Heart left ventricle (tissue), 16 donors: ENCODE data around the gene FAHD2A. TPM values are rescaled to one million over a fixed set of nuclear protein-coding genes. Genes with fewer than 3 reads are reported as not detected.
"Not testable (repeated sequence)": the region's sequence is repeated elsewhere in the genome, so short reads cannot be mapped to it uniquely, and the experiment has no call there.

ENCODE experiments used
- ATAC-seq, 4 donors: fragments of 200-7000 bp; cut with Tn5 transposase; one replicate each; pipeline ENCODE4 v1.9.1; 2020 to 2022; ENCODE audit warnings: moderate library complexity in 4 of 4, mild to moderate bottlenecking in 3 of 4, moderate number of reproducible peaks in 1 of 4
- DNase-seq, 5 donors: peaks; one replicate each; pipeline ENCODE4 v3.0.0-alpha.2; 2020
- H3K27ac ChIP-seq, 12 donors: fragments of 200-600 bp; sonication (generic) in 4 of 12; one replicate each; pipeline versions ENCODE4 v1.5.0 to v1.8.0; 2016 to 2022; ENCODE audit warnings: mild to moderate bottlenecking in 2 of 12
- H3K27me3 ChIP-seq, 9 donors: fragments of 200-600 bp; sonication (generic) in 2 of 9; one replicate each; pipeline versions ENCODE4 v1.5.1 to v1.8.0; 2016 to 2022; ENCODE audit warnings: mild to moderate bottlenecking in 3 of 9
- H3K36me3 ChIP-seq, 9 donors: fragments of 200-600 bp; sonication (generic) in 2 of 9; one replicate each; pipeline versions ENCODE4 v1.5.0 to v1.8.0; 2018 to 2022; ENCODE audit warnings: mild to moderate bottlenecking in 2 of 9
- H3K4me1 ChIP-seq, 12 donors: fragments of 200-600 bp; sonication (generic) in 4 of 12; one replicate each; pipeline versions ENCODE4 v1.5.0 to v1.8.0; 2016 to 2022; ENCODE audit warnings: mild to moderate bottlenecking in 3 of 12
- H3K4me3 ChIP-seq, 12 donors: fragments of 200-600 bp; sonication (generic) in 4 of 12; one replicate each; pipeline versions ENCODE4 v1.5.0 to v1.8.0; 2017 to 2022; ENCODE audit warnings: mild to moderate bottlenecking in 9 of 12, moderate library complexity in 4 of 12
- H3K9me3 ChIP-seq, 12 donors: fragments of 200-600 bp; sonication (generic) in 4 of 12; one replicate each; pipeline versions ENCODE4 v1.5.0 to v1.8.0; 2016 to 2022; ENCODE audit warnings: mild to moderate bottlenecking in 1 of 12
- WGBS, 4 donors: extraction: QIAGEN DNeasy Blood & Tissue Kit in 2 of 4; methylation state at CpG; one replicate each; pipeline versions ENCODE4 v1.1.5 to v1.1.7; 2013 to 2018; 5-methylcytosine and 5-hydroxymethylcytosine counted together
- intact Hi-C, 10 donors: fragments of 100-400 bp; cut with DNase I; formaldehyde crosslinking; loops; one replicate each; pipeline versions ENCODE4 v1.11.1 to v1.14.2; 2022
- polyA plus RNA-seq, 2 donors: library from polyadenylated mRNA; stranded (reverse); fragments of 200-250 nt; gene quantifications; one replicate each; pipeline ENCODE4 v1.2.3, GENCODE V29; 2013
- total RNA-seq, 9 donors: library from RNA; depleted of rRNA in 2 of 9; stranded (reverse); fragments of >200 nt in 2 of 9; fragmentation: NEBNext Ultra II Directional in 3 of 9; extraction: Animal tissue kit (Norgen Biotek cat#: 25700) in 3 of 9; gene quantifications; one replicate each; pipeline versions ENCODE4 v1.1.0 to v1.2.4, GENCODE V29; 2016 to 2023
- TF ChIP-seq, protein P1 (sequence below), 12 donors: fragments of 200-600 bp; sonication (generic) in 4 of 12; IDR thresholded peaks; one replicate each; pipeline versions ENCODE4 v1.5.0 to v1.8.0; 2018 to 2022; ENCODE audit warnings: antibody characterized with exemption in 12 of 12, mild to moderate bottlenecking in 5 of 12
- donor health status: ischemic (EF 13 %, LVEDD 7.1; RV severe dilation, severe dysfunction).
- donor health status: healthy with polysubstance abuse.
- donor health status: DM: no; HTN: yes; CAD: no.
- donor health status: DM: no; HTN: no; CAD: no.
- donor health status: ischemic (EF 25% LVEDD 6.9; RV normal size, moderate dysfunction).
- donor health status: ischemic (EF 25% LVEDD 5.7; RV mildly dilated, moderate dysfunction).
- donor health status: healthy.
- donor health status: DM: yes; HTN: yes; CAD: no.
- donor health status: ischemic (EF 35%, LVEDD 5.7; RV mildly dilated, moderate dysfunction).
- donor health status: nonischemic (EF 11% LVEDD 7.7; RV severe dilation, severe dysfunction).
- donor health status: DM: yes; HTN: yes; CAD: no.
- donor health status: PGD.
- donor health status: ischemic (EF 29% LVEDD 5.4; RV normal size, mild dysfunction).
- donor health status: nonischemic (EF 23%, LVEDD 6.1; RV moderate dilation, normal function).

FAHD2A gene
- total and polyA plus RNA-seq, 11 donors, result 26.2 to 51.7 (median 34.6) TPM

DNA sequence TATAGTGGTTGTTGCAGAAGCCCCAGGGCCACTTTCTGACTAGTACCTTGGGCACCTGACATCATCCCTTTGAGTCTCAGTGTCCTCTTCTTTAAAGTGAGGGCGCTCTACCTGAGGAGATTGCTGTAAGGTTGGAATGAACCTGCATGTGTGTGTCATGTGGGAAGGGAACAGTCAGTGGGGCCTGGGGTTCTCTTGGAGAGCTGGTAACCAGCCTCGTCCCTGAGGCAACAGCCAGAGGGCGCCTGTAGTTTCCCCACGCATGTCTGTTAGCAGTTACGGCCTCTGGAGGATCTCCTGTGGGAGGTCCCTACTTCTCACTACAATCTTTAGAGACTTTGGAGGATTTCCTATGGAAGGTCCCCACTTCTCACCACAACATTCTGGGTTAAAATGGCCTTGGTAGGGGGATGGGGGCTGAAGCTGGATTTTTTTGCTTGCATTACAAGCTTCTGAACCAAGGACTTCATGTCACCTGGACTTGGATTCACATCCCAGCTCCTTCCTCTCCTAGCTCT, 755 bp downstream of the FAHD2A start:
- H3K27ac ChIP-seq, result peak overlapping the region in 11 of 12 donors; percentile 65 to 89 (median 85)
- peak overlapping the region; percentile 73 to 98 (median 92) for H3K4me3 ChIP-seq
- H3K9me3 ChIP-seq, H3K27me3 ChIP-seq, DNase-seq: not testable (repeated sequence)
- intact Hi-C loops, result loop anchor here in 6 of 10 donors (2.0 to 5.0 kb wide), 5 partner anchors 56 to 324 kb away; partner anchors contain the start of gene ZNF2 (in 2 of the 6)
- peaks cover 0 to 24% (median 14%) of the 10 kb centered on the region in 12 donors for H3K4me1 ChIP-seq
- H3K36me3 ChIP-seq, result peaks cover 0 to 13% (median 5%) of the 10 kb centered on the region in 9 donors
- WGBS, 4 donors, result 0 to 4% (median 4%) methylated on average over 3 to 5 of the region's 5 CpGs
- ATAC-seq, result peak; percentile 33 to 76 (median 54)
- TF ChIP-seq, protein P1, sequence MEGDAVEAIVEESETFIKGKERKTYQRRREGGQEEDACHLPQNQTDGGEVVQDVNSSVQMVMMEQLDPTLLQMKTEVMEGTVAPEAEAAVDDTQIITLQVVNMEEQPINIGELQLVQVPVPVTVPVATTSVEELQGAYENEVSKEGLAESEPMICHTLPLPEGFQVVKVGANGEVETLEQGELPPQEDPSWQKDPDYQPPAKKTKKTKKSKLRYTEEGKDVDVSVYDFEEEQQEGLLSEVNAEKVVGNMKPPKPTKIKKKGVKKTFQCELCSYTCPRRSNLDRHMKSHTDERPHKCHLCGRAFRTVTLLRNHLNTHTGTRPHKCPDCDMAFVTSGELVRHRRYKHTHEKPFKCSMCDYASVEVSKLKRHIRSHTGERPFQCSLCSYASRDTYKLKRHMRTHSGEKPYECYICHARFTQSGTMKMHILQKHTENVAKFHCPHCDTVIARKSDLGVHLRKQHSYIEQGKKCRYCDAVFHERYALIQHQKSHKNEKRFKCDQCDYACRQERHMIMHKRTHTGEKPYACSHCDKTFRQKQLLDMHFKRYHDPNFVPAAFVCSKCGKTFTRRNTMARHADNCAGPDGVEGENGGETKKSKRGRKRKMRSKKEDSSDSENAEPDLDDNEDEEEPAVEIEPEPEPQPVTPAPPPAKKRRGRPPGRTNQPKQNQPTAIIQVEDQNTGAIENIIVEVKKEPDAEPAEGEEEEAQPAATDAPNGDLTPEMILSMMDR (IDR thresholded peaks at IDR 0.05), result peak in 11 of 12 donors; percentile 15 to 56 (median 42)

GRCh38 chr2:95403824-95404223, 1.3 kb downstream of the FAHD2A start:
- Histone ChIP-seq H3K36me3 (peaks cover 0 to 18% (median 5%) of the 10 kb centered on the region in 9 donors), H3K4me3 (peak overlapping the region in 6 of 12 donors; percentile 89 to 98 (median 94)), H3K4me1 (peaks cover 0 to 24% (median 14%) of the 10 kb centered on the region in 12 donors)
- WGBS, 4 donors, result 86 to 93% (median 90%) methylated on average over 5 of the region's 5 CpGs
- H3K9me3 ChIP-seq, DNase-seq, H3K27ac ChIP-seq, ATAC-seq, H3K27me3 ChIP-seq: not testable (repeated sequence)
- intact Hi-C loops, result loop anchor here in 6 of 10 donors (2.0 to 5.0 kb wide), 5 partner anchors 57 to 323 kb away; partner anchors contain the start of gene ZNF2 (in 2 of the 6)

- not testable (repeated sequence) for ATAC-seq, H3K27ac ChIP-seq, H3K9me3 ChIP-seq, H3K4me3 ChIP-seq, H3K27me3 ChIP-seq, DNase-seq
- intact Hi-C loops, result loop anchor here in 4 of 10 donors (5.0 kb wide), 3 partner anchors 57 to 323 kb away; partner anchors contain the start of gene ZNF2 (in 1 of the 4)
- WGBS, 4 donors, result 66 to 79% (median 71%) methylated on average over 3 of the region's 3 CpGs
- Histone ChIP-seq H3K36me3 (peaks cover 0 to 20% (median 5%) of the 10 kb centered on the region in 9 donors), H3K4me1 (peaks cover 0 to 24% (median 14%) of the 10 kb centered on the region in 12 donors)
Measured at GRCh38 chr2:95404676-95405075, 2.2 kb downstream of the FAHD2A start.

DNA sequence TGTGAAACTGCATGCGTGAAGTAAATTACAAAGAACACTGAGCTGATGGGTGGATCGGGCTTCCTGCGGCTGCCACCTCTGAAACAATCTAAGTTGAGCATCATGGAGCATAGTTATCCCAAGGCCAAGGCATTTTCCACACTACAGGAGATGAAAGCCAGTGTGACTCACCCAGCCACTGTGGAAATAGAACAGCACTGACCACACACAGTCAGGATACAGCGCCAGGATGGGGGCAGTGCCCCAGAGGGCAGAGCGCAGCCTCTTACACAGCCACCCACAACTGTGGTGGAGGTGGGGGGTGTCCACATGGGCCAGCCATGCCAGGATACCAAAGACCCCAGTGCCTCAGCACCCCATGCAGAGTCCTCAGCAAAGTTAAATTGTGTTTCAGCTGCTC, 8.7 kb downstream of the FAHD2A start:
- not testable (repeated sequence) for H3K27ac ChIP-seq, H3K27me3 ChIP-seq, H3K4me1 ChIP-seq, H3K4me3 ChIP-seq, H3K9me3 ChIP-seq, ATAC-seq, DNase-seq
- H3K36me3 ChIP-seq, result peaks cover 0 to 27% (median 14%) of the 10 kb centered on the region in 9 donors
- intact Hi-C loops, result loop anchor here in 6 of 10 donors (2.0 to 5.0 kb wide), 3 partner anchors 316 to 321 kb away; no protein-coding TSS in a partner anchor
- 90 to 94% (median 91%) methylated on average over 3 to 5 of the region's 5 CpGs for WGBS, 4 donors

- intact Hi-C loops, result loop anchor here in 5 of 10 donors (5.0 kb wide), 2 partner anchors 313 to 318 kb away; no protein-coding TSS in a partner anchor
- TF ChIP-seq, protein P1 (IDR thresholded peaks at IDR 0.05), result peak; percentile 71 to 88 (median 80)
- peak; percentile 90 to 96 (median 92) for ATAC-seq
- not testable (repeated sequence) for H3K9me3 ChIP-seq, H3K36me3 ChIP-seq, H3K27me3 ChIP-seq, H3K27ac ChIP-seq, H3K4me3 ChIP-seq, H3K4me1 ChIP-seq
- DNase-seq, result peak; percentile 76 to 88 (median 81)
- 42 to 57% (median 52%) methylated on average over 7 to 9 of the region's 9 CpGs for WGBS, 4 donors
Measured at GRCh38 chr2:95414015-95414594, 11.6 kb downstream of the FAHD2A start.

DNA sequence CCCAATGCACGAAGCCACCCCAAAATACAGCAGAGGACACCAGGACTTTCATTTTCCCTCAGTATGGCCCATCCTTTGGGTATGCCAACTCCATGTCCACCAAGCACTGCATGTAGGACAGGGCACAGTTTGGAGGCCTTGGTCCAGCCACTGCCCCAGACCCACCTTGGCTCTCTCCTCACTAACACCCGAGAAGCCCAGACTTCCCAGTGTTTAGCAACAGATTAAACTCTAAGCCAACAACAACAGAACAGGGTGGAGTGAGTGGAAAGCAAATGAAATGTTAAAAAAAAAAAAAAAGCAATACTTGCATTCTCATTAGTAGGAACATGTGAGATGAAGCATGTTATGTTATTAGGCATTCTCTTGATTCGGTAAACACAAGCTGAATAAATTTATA, 12.6 kb downstream of the FAHD2A start:
- intact Hi-C loops, DNase-seq, H3K4me1 ChIP-seq, H3K9me3 ChIP-seq, H3K27me3 ChIP-seq, ATAC-seq, H3K36me3 ChIP-seq, H3K4me3 ChIP-seq, H3K27ac ChIP-seq: not testable (repeated sequence)
- 71 to 87% (median 79%) methylated on average over 3 of the region's 3 CpGs for WGBS, 4 donors

DNA sequence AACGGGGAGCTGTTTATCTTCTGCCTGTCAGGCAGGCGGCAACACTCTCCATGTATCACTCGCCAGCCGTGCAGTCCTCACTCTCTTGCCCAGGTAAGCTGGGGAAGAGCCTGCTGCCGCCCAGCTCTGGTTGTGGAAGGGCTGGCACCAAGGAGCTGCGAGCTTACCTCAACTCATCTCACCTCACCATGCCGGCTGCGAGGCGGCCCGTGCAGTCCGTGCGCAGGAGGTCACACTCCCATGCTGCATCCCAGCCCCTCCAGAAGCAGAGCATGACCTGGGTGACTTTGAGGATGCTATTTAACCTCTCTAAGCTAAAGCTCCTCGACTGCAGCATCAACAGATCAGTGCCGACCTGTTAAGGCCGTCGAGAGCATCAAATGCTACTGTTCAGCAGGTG, 13.1 kb downstream of the FAHD2A start:
- not testable (repeated sequence) for H3K4me1 ChIP-seq, DNase-seq
- 91 to 92% (median 91%) methylated on average over 10 to 16 of the region's 16 CpGs for WGBS, 4 donors

DNA sequence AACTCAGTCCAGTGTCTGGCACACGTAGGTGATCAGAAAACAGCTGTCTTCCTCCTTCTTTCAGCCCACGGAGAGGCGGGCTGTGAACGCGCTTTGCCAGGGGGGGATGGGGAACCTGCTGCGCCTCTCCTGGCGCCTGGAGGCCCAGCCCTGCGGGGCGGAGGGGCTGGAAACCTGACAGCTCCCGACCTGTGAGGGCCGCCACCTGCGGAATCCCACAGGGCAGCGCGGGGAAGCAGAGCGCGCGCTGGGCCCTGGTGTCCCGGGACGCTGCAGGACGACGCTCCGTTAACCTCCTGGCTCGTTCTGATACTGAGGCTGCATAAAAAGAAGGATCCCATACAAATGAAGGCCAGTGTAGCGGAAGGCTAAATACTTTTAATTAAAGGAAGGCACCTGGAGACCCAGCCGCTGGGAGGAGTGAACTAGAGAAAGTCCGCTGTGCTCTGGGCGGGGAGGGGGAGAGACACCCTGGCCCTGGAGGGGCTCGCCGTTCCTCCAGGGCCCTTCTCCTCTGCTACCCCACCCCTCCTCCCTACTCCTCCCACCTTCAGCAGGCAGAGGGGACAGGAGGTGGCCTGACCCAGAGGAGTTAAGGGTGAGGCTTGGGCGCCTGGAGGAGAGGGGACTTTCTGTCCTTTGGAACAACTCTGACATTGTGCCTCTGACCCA, 24.8 kb downstream of the FAHD2A start:
- H3K27me3 ChIP-seq, H3K4me1 ChIP-seq, intact Hi-C loops, H3K4me3 ChIP-seq, H3K9me3 ChIP-seq, H3K36me3 ChIP-seq, H3K27ac ChIP-seq, DNase-seq: not testable (repeated sequence)
- WGBS, 4 donors, result 25 to 80% (median 40%) methylated on average over 1 to 15 of the region's 30 CpGs; no CpG with 5 or more reads in 1 of the 4 donors
- peak in 1 of 4 donors; percentile 10 for ATAC-seq

More for the DNA sequence above, 13.1 kb downstream of the FAHD2A start:
- intact Hi-C loops, H3K27me3 ChIP-seq, H3K4me3 ChIP-seq, H3K27ac ChIP-seq, H3K9me3 ChIP-seq, ATAC-seq, H3K36me3 ChIP-seq: not testable (repeated sequence)
